Endodermal cell (in vitro differentiated cells): Measurements from ENCODE around the gene ANKDD1B. TPM values are rescaled to one million over a fixed set of nuclear protein-coding genes. Genes with fewer than 3 reads are reported as not detected.
A peak's percentile ranks its signal among the peaks of the same experiment; 100 is the strongest.

Source experiments
- DNase-seq: peaks from one replicate; pipeline ENCODE4 v3.0.0-alpha.2; 2017
- H3K27ac ChIP-seq: 2 replicates; pipeline ENCODE4 v1.5.1; 2013; ENCODE audit warnings: mild to moderate bottlenecking, low read depth, low read length, moderate library complexity
- H3K27me3 ChIP-seq: 2 replicates; pipeline ENCODE4 v1.6.1; 2013; ENCODE audit warnings: mild to moderate bottlenecking, low read length, moderate library complexity; ENCODE audit not compliant: insufficient read depth, control insufficient read depth, poor library complexity, severe bottlenecking
- H3K36me3 ChIP-seq: 2 replicates; pipeline ENCODE4 v1.7.0; 2013; ENCODE audit warnings: mild to moderate bottlenecking, low read length, moderate library complexity; ENCODE audit not compliant: control insufficient read depth, insufficient read depth
- H3K4me1 ChIP-seq: one replicate; pipeline ENCODE4 v1.7.0; 2013; ENCODE audit warnings: low read length; ENCODE audit not compliant: control insufficient read depth, insufficient read depth
- H3K4me3 ChIP-seq: 2 replicates; pipeline ENCODE4 v1.5.1; 2013; ENCODE audit warnings: mild to moderate bottlenecking, low read length, moderate library complexity
- H3K9ac ChIP-seq: 2 replicates; pipeline ENCODE4 v1.6.1; 2013; ENCODE audit warnings: mild to moderate bottlenecking, low read length, moderate library complexity; ENCODE audit not compliant: poor library complexity, severe bottlenecking; ENCODE audit errors: extremely low read depth
- H3K9me3 ChIP-seq: 2 replicates; pipeline ENCODE4 v1.6.1; 2013; ENCODE audit warnings: mild to moderate bottlenecking, low read length, moderate library complexity; ENCODE audit not compliant: control insufficient read depth
- H3K27ac Mint-ChIP-seq: 2 replicates; pipeline ENCODE4 v1.8.0; 2020; ENCODE audit warnings: mixed read lengths
- H3K27me3 Mint-ChIP-seq: 2 replicates; pipeline ENCODE4 v1.8.0; 2021; ENCODE audit warnings: mild to moderate bottlenecking, mixed read lengths; ENCODE audit not compliant: insufficient read depth
- H3K36me3 Mint-ChIP-seq: 2 replicates; pipeline ENCODE4 v1.8.0; 2020; ENCODE audit warnings: low read depth, mixed read lengths
- H3K4me1 Mint-ChIP-seq: 2 replicates; pipeline ENCODE4 v1.8.0; 2020; ENCODE audit warnings: mixed read lengths
- H3K4me3 Mint-ChIP-seq: 2 replicates; pipeline ENCODE4 v1.8.0; 2020; ENCODE audit warnings: mild to moderate bottlenecking, moderate library complexity, mixed read lengths
- H3K9me3 Mint-ChIP-seq: 2 replicates; pipeline ENCODE4 v1.8.0; 2020; ENCODE audit warnings: mild to moderate bottlenecking, mixed read lengths
- CTCF ChIP-seq: fragments of 200-600 bp; sonication (generic); conservative IDR thresholded peaks from 2 replicates; pipeline ENCODE4 v1.5.0; 2021; ENCODE audit warnings: antibody characterized with exemption, mild to moderate bottlenecking
- WGBS, 2 experiments: methylation state at CpG; one replicate each; pipeline versions ENCODE4 v1.1.5 to v1.1.7; 2013; ENCODE audit warnings: missing lambda C conversion rate in 2 of 2, mixed read lengths in 1 of 2; ENCODE audit not compliant: insufficient coverage in 1 of 2, insufficient read length in 1 of 2; 5-methylcytosine and 5-hydroxymethylcytosine counted together
- total RNA-seq, 2 donors: library from RNA; stranded (reverse); fragmentation: NEBNext Ultra II Directional in 1 of 2; extraction: Animal tissue kit (Norgen Biotek cat#: 25700) in 1 of 2; gene quantifications; 2 replicates in 1 of 2; 3 replicates in 1 of 2; pipeline ENCODE4 v1.2.1, GENCODE V29; 2021

The ANKDD1B gene
- total RNA-seq, 2 donors from 2014 or later: 4.6 to 8.6 TPM

- DNase-seq: no peak
- no peak overlapping the region for H3K27ac ChIP-seq
- H3K36me3 ChIP-seq: no peaks in the 10 kb centered on the region
- Mint-ChIP-seq H3K9me3 (no peaks in the 10 kb centered on the region), H3K27me3 (no peaks in the 10 kb centered on the region), H3K4me1 (peaks cover 7% of the 10 kb centered on the region), H3K36me3 (peaks cover 9% of the 10 kb centered on the region), H3K4me3 (no peak overlapping the region), H3K27ac (no peak overlapping the region)
- no peaks in the 10 kb centered on the region for H3K9me3 ChIP-seq
- peaks cover 6% of the 10 kb centered on the region for H3K4me1 ChIP-seq
- 65 to 92% methylated on average over 3 to 16 of the region's 16 CpGs for WGBS, 2 experiments
- no peaks in the 10 kb centered on the region for H3K27me3 ChIP-seq
- no peak for TF ChIP-seq CTCF
- H3K4me3 ChIP-seq: no peak overlapping the region
- H3K9ac ChIP-seq: no peak overlapping the region
These were observed 49.6 kb downstream of the ANKDD1B start for GRCh38 chr5:75660678-75661465.

GRCh38 chr5:75662061-75662460 lies 50.8 kb downstream of the ANKDD1B start:
- Histone ChIP-seq H3K27me3 (no peaks in the 10 kb centered on the region), H3K9me3 (no peaks in the 10 kb centered on the region), H3K27ac (no peak overlapping the region), H3K36me3 (no peaks in the 10 kb centered on the region), H3K4me3 (no peak overlapping the region), H3K9ac (no peak overlapping the region), H3K4me1 (peaks cover 2% of the 10 kb centered on the region)
- WGBS, 2 experiments: 94 to 100% methylated on average over 1 to 2 of the region's 2 CpGs
- Mint-ChIP-seq H3K27ac (no peak overlapping the region), H3K36me3 (peaks cover 9% of the 10 kb centered on the region), H3K4me3 (no peak overlapping the region), H3K27me3 (no peaks in the 10 kb centered on the region), H3K4me1 (peaks cover 5% of the 10 kb centered on the region), H3K9me3 (no peaks in the 10 kb centered on the region)
- no peak for DNase-seq
- no peak for TF ChIP-seq CTCF

- no peaks in the 10 kb centered on the region for H3K27me3 ChIP-seq
These were observed 52.5 kb downstream of the ANKDD1B start for GRCh38 chr5:75663579-75664284.

More at GRCh38 chr5:75663579-75664284, 52.5 kb downstream of the ANKDD1B start:
- no peak for TF ChIP-seq CTCF
- peaks cover 10% of the 10 kb centered on the region for H3K4me1 ChIP-seq
- H3K9me3 Mint-ChIP-seq: no peaks in the 10 kb centered on the region
- H3K4me3 Mint-ChIP-seq: no peak overlapping the region
- no peak overlapping the region for H3K27ac Mint-ChIP-seq
- H3K9me3 ChIP-seq: no peaks in the 10 kb centered on the region
- no peak overlapping the region for H3K9ac ChIP-seq
- H3K4me1 Mint-ChIP-seq: peaks cover 19% of the 10 kb centered on the region
- DNase-seq: no peak
- no peaks in the 10 kb centered on the region for H3K27me3 Mint-ChIP-seq
- peak overlapping the region; percentile 63 for H3K27ac ChIP-seq
- no peak overlapping the region for H3K4me3 ChIP-seq
- H3K36me3 Mint-ChIP-seq: peaks cover 11% of the 10 kb centered on the region
- 83 to 87% methylated on average over 10 to 12 of the region's 12 CpGs for WGBS, 2 experiments
- no peaks in the 10 kb centered on the region for H3K36me3 ChIP-seq
